Lung (tissue), 12 donors: ENCODE data around the gene TCHP. TPM values are rescaled to one million over a fixed set of nuclear protein-coding genes. Genes with fewer than 3 reads are reported as not detected.

ENCODE experiments used
- ATAC-seq: fragments of 200-7000 bp; cut with Tn5 transposase; one replicate; pipeline ENCODE4 v1.9.1; 2020; ENCODE audit warnings: moderate number of reproducible peaks; ENCODE audit not compliant: insufficient read depth, low FRiP score
- DNase-seq, 3 donors: peaks; one replicate each; pipeline ENCODE4 v3.0.0-alpha.2; 2013 to 2017
- H3K27ac ChIP-seq, 2 donors: one replicate each; pipeline ENCODE4 v1.5.1; 2013; ENCODE audit warnings: mild to moderate bottlenecking in 2 of 2, moderate library complexity in 2 of 2, control low read depth in 1 of 2, inconsistent platforms in 1 of 2, low read depth in 1 of 2, low read length in 1 of 2
- H3K27me3 ChIP-seq, 3 donors: one replicate each; pipeline ENCODE4 v1.5.1; 2013; ENCODE audit warnings: low read length in 2 of 3; ENCODE audit not compliant: control insufficient read depth in 3 of 3, insufficient read depth in 3 of 3
- H3K36me3 ChIP-seq, 4 donors: one replicate each; pipeline ENCODE4 v1.5.1; 2013; ENCODE audit warnings: low read length in 4 of 4, mild to moderate bottlenecking in 1 of 4, moderate library complexity in 1 of 4; ENCODE audit not compliant: control insufficient read depth in 4 of 4, insufficient read depth in 4 of 4
- H3K4me1 ChIP-seq, 5 donors: one replicate each; pipeline ENCODE4 v1.5.1; 2013; ENCODE audit warnings: low read length in 5 of 5, mild to moderate bottlenecking in 2 of 5, moderate library complexity in 1 of 5; ENCODE audit not compliant: control insufficient read depth in 5 of 5, insufficient read depth in 5 of 5
- H3K4me3 ChIP-seq: one replicate; pipeline ENCODE4 v1.5.1; 2013; ENCODE audit warnings: mild to moderate bottlenecking, control low read depth, moderate library complexity
- H3K9ac ChIP-seq, 2 donors: one replicate each; pipeline ENCODE4 v1.5.1; 2013; ENCODE audit warnings: low read length in 2 of 2, control low read depth in 1 of 2; ENCODE audit not compliant: insufficient read depth in 1 of 2
- H3K9me3 ChIP-seq, 4 donors: one replicate each; pipeline ENCODE4 v1.5.1; 2013; ENCODE audit warnings: low read length in 3 of 4, mild to moderate bottlenecking in 1 of 4, moderate library complexity in 1 of 4; ENCODE audit not compliant: control insufficient read depth in 4 of 4, insufficient read depth in 3 of 4
- CTCF ChIP-seq: IDR thresholded peaks from 2 replicates; pipeline ENCODE4 v1.5.1; 2012; ENCODE audit warnings: mild to moderate bottlenecking; ENCODE audit errors: control extremely low read depth, extremely low read depth
- WGBS, 2 donors: extraction: QIAGEN DNeasy Blood & Tissue Kit; methylation state at CpG; one replicate each; pipeline ENCODE4 v1.1.7; 2013; 5-methylcytosine and 5-hydroxymethylcytosine counted together
- polyA plus RNA-seq, 2 donors: library from polyadenylated mRNA; stranded (reverse); fragments of 200-250 nt; gene quantifications; one replicate each; pipeline ENCODE4 v1.2.1, GENCODE V29; 2013
- total RNA-seq, 2 donors: library from RNA; depleted of rRNA in 1 of 2; stranded (reverse); fragments of >200 nt in 1 of 2; gene quantifications; one replicate each; pipeline ENCODE4 v1.2.1, GENCODE V29; 2014 to 2021
- donor health status: control.
- donor health status: control.
- donor health status: Bipolar disorder and iron deficiency.
- donor health status: healthy.
- donor health status: DM: yes; HTN: yes; CAD: no.

Gene TCHP
- total and polyA plus RNA-seq, 4 donors, result 10.4 to 17.5 (median 12.0) TPM

- TF ChIP-seq CTCF, result peak; percentile 83
- no peaks in the 10 kb centered on the region for H3K36me3 ChIP-seq
- H3K9ac ChIP-seq, result peak within 1 kb of the TSS; percentile 65 to 67
- peak within 1 kb of the TSS; percentile 47 to 92 for H3K27ac ChIP-seq
- ATAC-seq (peak; percentile 98), DNase-seq (peak; percentile 87 to 92 (median 88))
- WGBS, 2 donors, result 0 to 1% methylated on average over 55 to 92 of the region's 92 CpGs
- H3K4me3 ChIP-seq, result peak within 1 kb of the TSS; percentile 94
- H3K27me3 ChIP-seq, result no peaks in the 10 kb centered on the region
- peaks cover 0 to 24% (median 9%) of the 10 kb centered on the region in 5 donors for H3K4me1 ChIP-seq
- H3K9me3 ChIP-seq, result no peaks in the 10 kb centered on the region
Measured at GRCh38 chr12:109880043-109880931, 19.8 kb upstream of the TCHP start, which contains the start of gene GLTP. Gene GLTP, minus strand, starts transcription at chr12:109880541. Its CDS starts 167 bp downstream, at chr12:109880374.

GRCh38 chr12:109880938-109881337 is 19.1 kb upstream of the TCHP start:
- H3K4me3 ChIP-seq, result peak overlapping the region; percentile 67
- peak overlapping the region in 1 of 2 donors; percentile 62 for H3K27ac ChIP-seq
- WGBS, 2 donors, result 10 to 12% methylated on average over 9 of the region's 9 CpGs
- ATAC-seq (no peak), DNase-seq (peak in 1 of 3 donors; percentile 18)
- TF ChIP-seq CTCF, result no peak
- H3K9ac ChIP-seq, result peak overlapping the region in 1 of 2 donors; percentile 42
- no peaks in the 10 kb centered on the region for H3K27me3 ChIP-seq
- no peaks in the 10 kb centered on the region for H3K9me3 ChIP-seq
- no peaks in the 10 kb centered on the region for H3K36me3 ChIP-seq
- peaks cover 0 to 24% (median 8%) of the 10 kb centered on the region in 5 donors for H3K4me1 ChIP-seq

- DNase-seq (no peak), ATAC-seq (no peak)
- no peaks in the 10 kb centered on the region for H3K36me3 ChIP-seq
- no peaks in the 10 kb centered on the region for H3K9me3 ChIP-seq
- TF ChIP-seq CTCF, result no peak
- H3K4me3 ChIP-seq, result no peak overlapping the region
- 94% methylated on average over 2 of the region's 2 CpGs for WGBS, 2 donors
- peaks cover 0 to 24% (median 8%) of the 10 kb centered on the region in 5 donors for H3K4me1 ChIP-seq
- no peaks in the 10 kb centered on the region for H3K27me3 ChIP-seq
- H3K9ac ChIP-seq, result no peak overlapping the region
- H3K27ac ChIP-seq, result no peak overlapping the region
Measured at GRCh38 chr12:109881752-109882151, 18.3 kb upstream of the TCHP start.
